Stimulated activated CD4-positive, alpha-beta T cell treated with anti-CD3 and anti-CD28 coated beads, Interleukin-2, amount 100 ng/mL, for 24 hours (primary cell): ENCODE results near the gene EHBP1L1.
"Not testable (repeated sequence)": the region's sequence is repeated elsewhere in the genome, so short reads cannot be mapped to it uniquely, and the experiment has no call there.

Source experiments
- DNase-seq, 2 donors: peaks; one replicate each; pipeline ENCODE4 v3.0.0-alpha.2; 2020

Gene EHBP1L1

GRCh38 chr11:65619281-65619928 is 43.6 kb downstream of the EHBP1L1 start:
- DNase-seq = no peak

DNA sequence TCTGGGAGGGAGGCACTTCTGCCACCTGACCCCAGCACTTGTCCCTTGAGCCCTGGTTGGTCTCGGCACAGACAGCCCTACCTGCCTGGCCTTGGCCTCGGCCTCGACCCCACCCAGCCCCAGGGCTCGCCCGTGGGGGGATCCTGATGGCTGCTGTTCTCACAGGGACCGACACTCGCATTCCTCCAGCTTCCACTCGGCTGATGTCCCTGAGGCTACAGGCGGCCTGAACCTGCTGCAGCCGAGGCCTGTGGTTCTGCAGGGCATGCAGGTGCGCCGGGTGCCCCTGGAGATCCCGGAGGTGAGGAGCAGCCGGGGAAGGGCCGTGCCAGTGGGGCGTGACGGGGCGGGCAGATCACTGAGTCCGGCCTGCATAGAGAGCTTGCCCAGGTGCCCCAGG is 44.8 kb downstream of the EHBP1L1 start:
- DNase-seq = no peak

- DNase-seq = no peak
These were observed 45.6 kb downstream of the EHBP1L1 start for GRCh38 chr11:65621460-65621859.

DNA sequence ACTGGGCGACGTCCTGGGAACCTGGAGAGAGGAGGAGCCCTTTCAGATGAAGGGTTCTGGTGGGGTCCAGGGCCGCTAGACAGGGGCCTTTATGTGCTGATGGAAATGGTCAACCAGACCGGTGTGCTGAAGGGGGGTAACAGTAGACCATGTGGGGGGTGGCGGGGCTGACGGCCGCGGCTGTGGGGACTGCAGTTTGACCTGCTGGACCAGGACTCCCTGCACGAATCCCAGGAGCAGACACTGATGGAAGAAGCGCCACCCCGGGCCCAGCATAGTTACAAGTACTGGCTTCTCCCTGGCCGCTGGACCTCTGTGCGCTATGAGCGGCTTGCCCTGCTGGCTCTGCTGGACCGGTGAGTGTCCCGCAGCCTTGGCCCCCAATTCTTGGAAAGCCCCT is 46.2 kb downstream of the EHBP1L1 start:
- DNase-seq = no peak

DNA sequence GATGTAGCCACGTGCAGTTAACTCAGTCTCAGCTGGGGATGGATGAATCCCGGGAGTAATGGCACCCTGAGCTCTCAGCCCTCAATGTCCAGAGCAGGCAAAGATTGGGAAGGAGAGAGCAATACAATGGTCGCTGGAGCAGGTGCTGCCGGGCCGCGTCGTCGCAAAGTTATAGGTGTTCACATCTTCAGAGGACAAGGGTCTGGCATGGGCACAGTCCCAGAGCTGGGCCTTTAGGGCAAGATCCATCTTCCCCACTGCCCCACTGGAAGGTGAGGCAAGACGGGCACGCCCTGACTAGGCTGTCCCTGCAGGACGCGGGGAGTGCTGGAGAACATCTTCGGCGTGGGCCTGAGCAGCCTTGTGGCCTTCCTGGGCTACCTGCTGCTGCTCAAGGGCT is 47.3 kb downstream of the EHBP1L1 start:
- DNase-seq = no peak

GRCh38 chr11:65623852-65624616 is 48.2 kb downstream of the EHBP1L1 start:
- DNase-seq = no peak

DNA sequence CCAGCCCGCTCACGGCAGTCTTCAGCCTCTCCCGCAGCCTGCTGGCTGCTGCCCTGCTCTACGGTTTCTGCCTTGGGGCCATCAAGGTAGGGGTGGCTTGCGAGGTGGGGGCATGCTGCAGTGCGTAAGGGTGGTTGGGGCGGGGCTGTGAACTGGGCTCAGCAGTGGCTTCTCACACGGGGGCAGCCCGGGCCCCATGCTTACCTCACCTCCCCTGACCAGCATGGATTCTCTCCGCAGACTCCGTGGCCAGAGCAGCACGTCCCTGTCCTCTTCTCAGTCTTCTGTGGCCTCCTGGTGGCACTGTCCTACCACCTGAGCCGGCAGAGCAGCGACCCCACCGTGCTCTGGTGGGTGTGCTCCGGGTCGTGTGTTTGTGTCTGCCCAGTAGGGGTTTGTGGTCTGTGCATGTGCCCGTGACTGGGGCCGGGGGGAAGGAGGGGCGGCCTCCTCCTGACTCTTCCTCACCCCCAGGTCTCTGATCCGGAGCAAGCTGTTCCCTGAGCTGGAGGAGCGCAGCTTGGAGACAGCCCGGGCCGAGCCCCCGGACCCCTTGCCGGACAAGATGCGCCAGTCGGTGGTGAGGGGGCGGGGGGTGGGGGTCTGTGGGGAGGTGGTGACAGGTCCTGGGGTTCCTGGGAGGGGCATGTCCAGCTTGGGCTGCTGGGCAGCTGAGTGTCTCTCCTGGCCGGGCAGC is 49.2 kb downstream of the EHBP1L1 start:
- DNase-seq = no peak

DNA sequence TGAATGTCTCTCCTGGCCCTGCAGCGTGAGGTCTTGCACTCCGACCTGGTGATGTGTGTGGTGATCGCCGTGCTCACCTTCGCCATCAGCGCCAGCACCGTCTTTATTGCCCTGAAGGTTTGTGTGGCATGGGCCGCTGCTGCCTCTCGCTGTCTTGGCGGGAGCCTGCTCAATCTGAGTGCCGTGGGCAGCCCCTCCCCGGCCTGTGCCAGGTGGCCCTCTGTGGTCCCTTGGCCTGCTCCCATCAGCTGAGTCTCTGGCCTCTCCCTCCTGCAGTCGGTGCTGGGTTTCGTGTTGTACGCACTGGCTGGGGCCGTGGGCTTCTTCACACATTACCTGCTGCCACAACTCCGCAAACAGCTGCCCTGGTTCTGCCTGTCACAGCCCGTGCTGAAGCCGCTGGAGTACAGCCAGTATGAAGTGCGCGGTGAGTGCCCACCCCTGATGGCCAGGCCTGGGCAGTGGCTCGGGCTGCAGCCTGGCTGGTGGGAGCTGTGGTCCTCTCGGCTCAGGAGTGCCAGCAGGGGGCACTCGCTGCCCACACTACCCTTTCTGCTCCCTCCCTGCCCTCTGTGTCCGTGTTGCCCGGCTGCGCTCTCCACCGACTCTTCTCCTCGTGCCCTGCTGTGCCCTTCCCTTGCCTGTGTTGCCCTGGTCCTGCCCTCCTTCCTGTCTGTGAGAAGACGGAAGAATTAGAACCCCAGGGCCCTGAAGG is 49.9 kb downstream of the EHBP1L1 start:
- peak; percentile 49 to 53 for DNase-seq

- no peak for DNase-seq
These were observed 51.3 kb downstream of the EHBP1L1 start for GRCh38 chr11:65627202-65627601.

DNA sequence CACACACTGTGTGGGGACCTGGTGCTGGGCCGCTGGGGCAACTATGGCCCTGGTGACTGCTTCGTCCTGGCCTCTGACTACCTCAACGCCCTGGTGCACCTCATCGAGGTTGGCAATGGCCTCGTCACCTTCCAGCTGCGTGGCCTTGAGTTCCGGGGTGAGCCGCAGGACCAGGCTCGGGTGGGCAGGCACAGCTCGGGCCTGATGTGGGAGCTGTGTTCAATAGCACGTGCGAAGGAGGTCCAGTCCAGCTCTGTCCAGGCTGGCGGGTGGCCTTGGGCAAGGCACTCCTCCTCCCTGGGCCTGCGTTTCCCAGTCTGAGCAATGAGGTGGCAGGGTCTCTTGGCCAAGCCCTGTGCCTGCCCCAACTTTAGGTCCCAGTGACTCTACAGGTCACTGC is 53.7 kb downstream of the EHBP1L1 start:
- no peak for DNase-seq

- no peak for DNase-seq
These were observed 54.4 kb downstream of the EHBP1L1 start for GRCh38 chr11:65630215-65630614.

DNA sequence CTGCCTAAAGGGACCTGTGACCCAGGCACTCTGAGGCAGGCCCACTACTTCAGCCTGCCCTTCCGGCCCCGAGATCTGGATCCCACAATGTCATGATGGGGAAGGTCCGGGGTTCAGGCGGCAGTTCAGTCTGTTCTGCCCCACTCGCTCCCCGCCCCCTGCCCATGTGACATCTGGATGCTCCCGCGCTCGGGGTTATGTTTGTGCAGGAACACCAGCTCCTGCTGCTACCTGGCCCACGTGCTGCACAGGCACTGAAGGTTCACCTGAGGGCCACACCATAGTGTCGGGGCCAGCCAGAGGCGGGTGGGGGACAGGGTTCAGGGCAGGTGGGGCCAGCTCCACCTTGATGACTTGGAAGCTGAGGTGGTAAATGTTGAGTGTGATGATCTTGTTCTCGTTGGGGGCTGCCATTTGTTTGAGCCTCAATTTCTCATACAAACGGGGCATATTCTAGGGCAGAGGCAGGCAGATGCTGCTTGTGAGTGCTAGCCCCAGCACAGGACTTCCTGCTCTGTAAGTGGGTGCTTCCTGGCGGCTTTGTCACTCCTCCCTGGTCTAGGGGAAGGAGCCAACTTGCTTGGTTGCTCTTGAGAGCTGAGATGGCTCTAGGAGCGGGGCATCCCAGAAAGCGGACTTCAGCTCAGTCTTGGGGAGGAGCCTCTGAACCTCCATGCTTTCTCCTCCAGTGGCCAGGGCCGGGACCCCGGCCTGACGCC is 57.7 kb downstream of the EHBP1L1 start:
- DNase-seq = no peak

GRCh38 chr11:65634109-65634436 is 58.2 kb downstream of the EHBP1L1 start:
- DNase-seq = no peak

DNA sequence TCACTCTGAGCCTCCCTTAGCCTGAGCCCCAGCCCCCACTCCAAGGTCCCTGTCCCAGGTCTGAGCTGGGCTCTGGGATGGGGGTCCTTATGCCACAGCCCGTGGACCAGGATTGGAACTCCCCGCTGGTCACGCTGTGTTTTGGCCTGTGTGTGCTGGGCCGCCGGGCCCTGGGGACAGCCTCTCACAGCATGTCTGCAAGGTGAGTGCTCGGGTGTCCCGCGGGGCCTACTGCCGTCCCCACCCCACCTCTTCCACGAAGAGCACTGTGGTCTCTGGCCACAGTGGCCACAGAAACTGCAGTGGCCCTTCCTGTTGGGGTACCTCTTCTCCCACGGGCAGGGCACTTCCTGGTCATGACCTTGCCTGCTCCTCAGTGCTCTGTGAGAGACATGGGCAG is 58.6 kb downstream of the EHBP1L1 start:
- DNase-seq = no peak

DNA sequence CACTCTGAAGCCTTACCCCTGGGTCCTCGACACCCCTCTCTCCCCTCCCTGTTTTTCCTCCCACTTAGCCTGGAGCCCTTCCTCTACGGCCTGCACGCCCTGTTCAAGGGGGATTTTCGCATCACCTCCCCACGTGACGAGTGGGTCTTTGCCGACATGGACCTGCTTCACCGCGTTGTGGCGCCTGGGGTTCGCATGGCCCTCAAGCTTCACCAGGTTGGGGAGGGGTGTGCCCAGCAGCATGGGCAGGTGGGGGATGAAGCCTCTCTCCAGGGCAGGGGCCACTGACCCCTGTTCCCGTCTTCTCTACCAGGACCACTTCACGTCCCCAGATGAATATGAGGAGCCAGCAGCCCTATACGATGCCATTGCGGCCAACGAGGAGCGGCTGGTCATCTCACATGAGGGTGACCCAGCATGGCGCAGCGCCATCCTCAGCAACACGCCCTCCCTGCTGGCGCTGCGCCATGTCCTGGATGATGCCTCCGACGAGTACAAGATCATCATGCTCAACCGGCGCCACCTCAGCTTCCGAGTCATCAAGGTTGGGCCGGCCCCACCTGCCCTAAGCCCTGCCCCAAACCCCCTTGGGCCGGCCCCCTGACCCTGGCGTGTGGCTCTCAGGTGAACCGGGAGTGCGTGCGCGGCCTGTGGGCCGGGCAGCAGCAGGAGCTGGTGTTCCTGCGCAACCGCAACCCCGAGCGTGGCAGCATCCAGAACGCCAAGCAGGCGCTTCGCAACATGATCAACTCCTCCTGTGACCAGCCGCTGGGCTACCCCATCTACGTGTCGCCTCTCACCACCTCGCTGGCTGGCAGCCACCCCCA is 59.3 kb downstream of the EHBP1L1 start:
- no peak for DNase-seq

DNA sequence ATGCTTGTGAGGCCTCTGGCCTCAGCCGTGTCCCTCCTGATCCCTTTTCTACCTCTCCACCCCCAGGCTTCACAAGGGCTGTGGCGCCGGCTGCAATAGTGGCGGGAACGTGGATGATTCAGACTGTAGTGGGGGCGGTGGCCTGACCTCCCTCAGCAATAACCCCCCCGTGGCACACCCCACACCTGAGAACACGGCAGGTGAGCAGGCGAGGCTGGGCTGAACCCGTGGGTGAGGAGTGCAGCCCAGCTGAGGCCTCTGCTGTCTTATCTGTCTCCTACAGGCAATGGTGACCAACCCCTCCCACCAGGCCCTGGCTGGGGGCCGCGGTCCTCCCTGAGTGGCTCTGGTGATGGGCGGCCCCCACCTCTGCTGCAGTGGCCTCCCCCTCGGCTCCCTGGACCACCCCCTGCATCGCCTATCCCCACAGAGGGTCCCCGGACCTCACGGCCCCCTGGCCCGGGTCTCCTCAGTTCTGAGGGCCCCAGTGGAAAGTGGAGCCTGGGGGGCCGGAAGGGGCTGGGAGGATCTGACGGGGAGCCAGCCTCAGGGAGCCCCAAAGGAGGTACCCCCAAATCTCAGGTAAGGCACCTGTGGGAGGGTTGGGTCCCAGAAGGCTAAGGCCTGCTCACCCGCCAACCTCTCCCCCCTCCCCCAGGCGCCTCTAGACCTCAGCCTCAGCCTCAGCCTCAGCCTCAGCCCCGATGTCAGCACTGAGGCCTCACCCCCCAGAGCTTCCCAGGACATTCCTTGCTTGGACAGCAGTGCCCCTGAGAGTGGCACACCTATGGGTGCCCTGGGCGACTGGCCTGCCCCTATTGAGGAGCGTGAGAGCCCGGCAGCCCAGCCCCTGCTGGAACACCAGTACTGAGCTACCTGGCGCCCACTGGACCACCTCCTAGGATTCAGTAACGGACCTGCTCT is 60.5 kb downstream of the EHBP1L1 start:
- no peak for DNase-seq

DNA sequence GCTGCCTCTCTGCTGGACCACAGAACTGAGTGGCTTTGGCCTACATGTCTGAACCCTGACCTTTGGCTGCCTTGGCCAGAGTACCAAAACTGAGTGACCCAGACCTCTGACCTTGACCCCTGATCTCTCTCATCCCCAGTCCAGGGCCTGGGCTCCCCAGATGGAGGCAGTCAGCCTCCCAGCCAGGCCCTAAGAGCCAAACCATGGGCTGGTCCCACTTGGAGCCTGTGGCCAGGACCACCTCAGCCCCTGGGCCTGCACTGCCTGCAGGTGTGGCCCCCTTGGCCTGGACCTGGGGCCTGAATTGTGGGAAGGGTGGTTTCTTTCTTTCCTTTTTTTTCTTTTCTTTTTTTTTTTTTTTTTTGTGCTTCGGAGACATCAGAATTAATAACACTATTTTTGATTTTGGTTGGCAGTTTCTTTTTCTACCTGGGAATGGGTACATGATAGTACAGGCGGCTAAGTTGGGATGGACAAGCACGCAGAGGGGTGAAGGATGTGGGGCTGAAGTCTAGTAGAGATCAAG is 61.2 kb downstream of the EHBP1L1 start:
- no peak for DNase-seq

GRCh38 chr11:65637794-65638419 is 62.1 kb downstream of the EHBP1L1 start, which contains the start of gene SIPA1:
TSS of gene SIPA1 (plus strand) at chr11:65638101. CDS start at chr11:65640922, 2,821 bp downstream.
- DNase-seq = peak; percentile 76 to 84

GRCh38 chr11:65639228-65639597 is 63.4 kb downstream of the EHBP1L1 start:
- not testable (repeated sequence) for DNase-seq
